Aorta (tissue), 5 donors: ENCODE results near the gene AMMECR1L. TPM values are rescaled to one million over a fixed set of nuclear protein-coding genes. Genes with fewer than 3 reads are reported as not detected.
A peak's percentile ranks its signal among the peaks of the same experiment; 100 is the strongest.
"Not testable (repeated sequence)": the region's sequence is repeated elsewhere in the genome, so short reads cannot be mapped to it uniquely, and the experiment has no call there.

Experiments used
- ATAC-seq: fragments of 200-7000 bp; cut with Tn5 transposase; one replicate; pipeline ENCODE4 v1.9.1; 2022; ENCODE audit warnings: moderate library complexity; ENCODE audit not compliant: low FRiP score
- DNase-seq, 2 donors: peaks; one replicate each; pipeline ENCODE4 v3.0.0-alpha.2; 2020
- H3K27ac ChIP-seq, 2 donors: one replicate each; pipeline ENCODE4 v1.5.1; 2013; ENCODE audit warnings: low read length in 2 of 2, mild to moderate bottlenecking in 2 of 2, moderate library complexity in 2 of 2, control low read depth in 1 of 2, inconsistent platforms in 1 of 2, low read depth in 1 of 2
- H3K27me3 ChIP-seq, 2 donors: one replicate each; pipeline ENCODE4 v1.6.1; 2013; ENCODE audit warnings: control low read depth in 1 of 2, low read length in 1 of 2, mild to moderate bottlenecking in 1 of 2, moderate library complexity in 1 of 2; ENCODE audit not compliant: insufficient read depth in 2 of 2, control insufficient read depth in 1 of 2
- H3K36me3 ChIP-seq, 2 donors: one replicate each; pipeline ENCODE4 v1.6.1; 2013; ENCODE audit warnings: control low read depth in 1 of 2, low read length in 1 of 2, mild to moderate bottlenecking in 1 of 2; ENCODE audit not compliant: insufficient read depth in 2 of 2, control insufficient read depth in 1 of 2
- H3K4me1 ChIP-seq, 2 donors: one replicate each; pipeline ENCODE4 v1.6.1; 2013; ENCODE audit warnings: low read length in 2 of 2, control low read depth in 1 of 2, mild to moderate bottlenecking in 1 of 2, moderate library complexity in 1 of 2; ENCODE audit not compliant: insufficient read depth in 2 of 2, control insufficient read depth in 1 of 2
- H3K4me3 ChIP-seq, 2 donors: one replicate each; pipeline ENCODE4 v1.5.1; 2013; ENCODE audit warnings: low read length in 2 of 2, control low read depth in 1 of 2, mild to moderate bottlenecking in 1 of 2
- H3K9me3 ChIP-seq: one replicate; pipeline ENCODE4 v1.6.1; 2013; ENCODE audit warnings: mild to moderate bottlenecking, low read length; ENCODE audit not compliant: control insufficient read depth
- WGBS, 2 donors: extraction: QIAGEN DNeasy Blood & Tissue Kit; methylation state at CpG; one replicate each; pipeline ENCODE4 v1.1.7; 2013; 5-methylcytosine and 5-hydroxymethylcytosine counted together
- intact Hi-C, 2 donors: fragments of 100-400 bp; cut with DNase I; formaldehyde crosslinking; loops; one replicate each; pipeline versions ENCODE4 v1.14.2 to v1.15.0; 2022
- long read RNA-seq, 2 donors: library from polyadenylated mRNA; unstranded; transcript quantifications; one replicate each; pipeline ENCODE4 v2.0.0, GENCODE V29; 2020 to 2021
- polyA plus RNA-seq, 2 donors: library from polyadenylated mRNA; stranded (reverse); fragments of 200-250 nt; gene quantifications; one replicate each; pipeline ENCODE4 v1.2.3, GENCODE V29; 2013
- total RNA-seq, 2 donors: library from RNA; stranded (reverse); fragmentation: NEBNext Ultra II Directional; extraction: Animal tissue kit (Norgen Biotek cat#: 25700); gene quantifications; one replicate each; pipeline ENCODE4 v1.2.1, GENCODE V29; 2021
- donor health status: healthy with polysubstance abuse.
- donor health status: Bipolar disorder and iron deficiency.
- donor health status: DM: no; HTN: no; CAD: no.
- donor health status: DM: no; HTN: no; CAD: no.
- donor health status: DM: yes; HTN: yes; CAD: no.

The AMMECR1L gene
- total RNA-seq (10 to 100 TPM; 15.7 to 17.3 TPM), polyA plus RNA-seq (1 to 10 TPM; 3.5 to 8.2 TPM)
- long read RNA-seq, donor 1, full-length matches to known transcripts = 3 of 15 reads
- long read RNA-seq, donor 1, partial matches to known transcripts = 2 of 15 reads
- long read RNA-seq, donor 1, other reads (novel, unspliced or antisense) = 10 of 15 reads
- long read RNA-seq, donor 2, full-length matches to known transcripts = 2 of 5 reads
- long read RNA-seq, donor 2, partial matches to known transcripts = 1 of 5 reads
- long read RNA-seq, donor 2, other reads (novel, unspliced or antisense) = 2 of 5 reads

DNA sequence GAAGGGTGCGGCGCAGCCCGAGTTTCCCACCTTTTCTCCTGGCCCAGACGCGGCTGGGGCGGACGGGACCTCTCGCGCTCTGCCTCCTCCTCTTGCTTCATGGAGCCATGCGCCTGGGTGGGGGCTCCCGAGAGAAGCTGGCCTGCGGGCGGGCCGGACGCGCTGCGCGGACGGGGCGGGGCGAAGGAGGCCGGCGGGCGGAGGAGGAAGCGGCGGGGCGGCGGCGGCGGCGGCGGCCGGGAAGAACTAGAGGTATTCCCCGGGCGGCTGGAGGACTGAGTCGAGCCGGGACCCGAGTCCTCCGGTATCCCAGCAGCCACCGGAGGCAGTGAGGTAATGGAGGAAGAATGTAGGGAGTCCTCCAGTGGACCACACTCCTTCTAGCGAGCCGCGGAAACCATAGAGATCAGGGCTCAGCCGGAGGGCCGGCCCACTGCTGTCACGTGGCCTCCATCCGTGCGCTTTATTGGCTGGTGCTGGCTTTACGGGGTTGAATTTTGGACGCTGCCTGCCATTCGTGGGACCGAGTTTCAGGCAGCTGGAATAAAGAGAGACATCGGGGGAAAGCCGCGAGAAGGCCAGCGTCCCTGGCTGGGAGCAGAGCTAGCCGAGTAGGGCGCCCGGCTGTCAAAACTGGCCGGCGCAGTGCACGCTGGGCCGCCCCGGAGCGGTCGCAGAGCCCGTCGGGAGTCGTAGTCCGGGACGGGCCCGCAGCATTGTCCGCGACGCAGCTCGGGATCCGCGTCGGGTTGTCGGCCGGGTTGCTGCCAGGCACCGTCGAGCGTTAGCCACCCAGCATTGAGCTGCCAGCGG lies at the start of gene AMMECR1L:
Gene AMMECR1L, minus strand, starts transcription at position 177 of the 813 bp plus-strand sequence. CDS start 11,722 bp downstream, outside the sequence.
- H3K27me3 ChIP-seq, H3K9me3 ChIP-seq, H3K36me3 ChIP-seq: not testable (repeated sequence)
- Histone ChIP-seq H3K4me1 (peaks cover 2 to 15% of the 10 kb centered on the region in 2 donors), H3K27ac (peak within 1 kb of the TSS in 1 of 2 donors; percentile 60), H3K4me3 (peak within 1 kb of the TSS; percentile 33 to 39)
- ATAC-seq (peak; percentile 99), DNase-seq (peak; percentile 86 to 91)
- intact Hi-C loops = loop anchor here in 1 of 2 donors (10.0 kb wide), 1 partner anchor 139 kb away; the partner anchor contains the start of gene SAP130
- 1% methylated on average over 18 to 79 of the region's 85 CpGs for WGBS, 2 donors

DNA sequence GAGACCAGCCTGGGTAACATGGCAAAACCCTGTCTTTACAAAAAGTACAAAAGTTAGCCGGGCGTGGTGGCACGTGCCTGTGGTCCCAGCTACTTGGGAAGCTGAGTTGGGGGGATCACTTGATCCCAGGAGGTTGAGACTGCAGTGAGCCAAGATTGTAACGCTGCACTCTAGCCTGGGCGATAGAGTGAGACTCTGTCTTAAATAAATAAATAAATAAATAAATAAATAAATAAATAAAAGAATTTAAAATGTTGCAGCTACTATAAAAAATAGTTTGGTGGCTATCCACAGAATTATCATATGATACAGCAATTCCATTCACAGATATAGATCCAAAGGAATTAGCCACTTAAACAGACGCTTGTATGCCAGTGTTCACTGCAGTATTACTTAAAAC lies 49.6 kb upstream of the AMMECR1L start:
- no peak overlapping the region for H3K27ac ChIP-seq
- H3K4me1 ChIP-seq = no peaks in the 10 kb centered on the region
- no peak for DNase-seq
- H3K36me3 ChIP-seq = no peaks in the 10 kb centered on the region
- intact Hi-C loops = no loop called here
- no peak for ATAC-seq
- H3K27me3 ChIP-seq = no peaks in the 10 kb centered on the region
- H3K9me3 ChIP-seq = no peaks in the 10 kb centered on the region
- WGBS, 2 donors = 89 to 91% methylated on average over 6 of the region's 6 CpGs
- H3K4me3 ChIP-seq = no peak overlapping the region

GRCh38 chr2:127932199-127932876 lies 46.6 kb upstream of the AMMECR1L start:
- no peak overlapping the region for H3K27ac ChIP-seq
- ATAC-seq (no peak), DNase-seq (no peak)
- WGBS, 2 donors = 79 to 82% methylated on average over 7 of the region's 7 CpGs
- no peaks in the 10 kb centered on the region for H3K4me1 ChIP-seq
- H3K4me3 ChIP-seq = no peak overlapping the region
- intact Hi-C loops = no loop called here
- H3K9me3 ChIP-seq = no peaks in the 10 kb centered on the region
- no peaks in the 10 kb centered on the region for H3K27me3 ChIP-seq
- H3K36me3 ChIP-seq = no peaks in the 10 kb centered on the region

- intact Hi-C loops = no loop called here
- Histone ChIP-seq H3K27me3 (no peaks in the 10 kb centered on the region), H3K36me3 (no peaks in the 10 kb centered on the region), H3K9me3 (no peaks in the 10 kb centered on the region), H3K4me3 (no peak overlapping the region), H3K27ac (no peak overlapping the region), H3K4me1 (no peaks in the 10 kb centered on the region)
- DNase-seq = no peak
- WGBS, 2 donors = 81 to 88% methylated on average over 1 of the region's 1 CpG
- no peak for ATAC-seq
Measured at GRCh38 chr2:127929449-127929848, 43.7 kb upstream of the AMMECR1L start.

DNA sequence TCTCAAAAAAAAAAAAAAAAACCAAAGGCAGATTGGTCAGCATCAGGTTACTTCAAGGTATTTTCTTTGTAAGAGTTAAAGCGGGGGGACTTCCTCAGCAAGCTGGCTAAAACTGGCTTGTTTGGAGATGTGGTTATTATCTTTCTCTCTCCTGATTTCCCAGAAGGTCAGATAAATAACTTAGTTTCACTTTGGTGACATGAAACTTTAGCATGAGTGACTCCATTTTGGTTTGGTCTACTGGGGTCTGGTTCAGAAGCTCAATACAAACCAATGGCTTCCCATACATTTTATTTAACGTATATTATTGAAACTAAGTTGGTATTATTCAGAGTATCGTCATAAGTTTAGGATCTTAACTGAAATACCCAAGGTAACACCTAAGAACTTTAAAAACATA lies 41.6 kb upstream of the AMMECR1L start:
- H3K9me3 ChIP-seq = no peaks in the 10 kb centered on the region
- no peaks in the 10 kb centered on the region for H3K27me3 ChIP-seq
- H3K27ac ChIP-seq = no peak overlapping the region
- WGBS, 2 donors = 93% methylated on average over 3 of the region's 3 CpGs
- DNase-seq = no peak
- H3K4me3 ChIP-seq = no peak overlapping the region
- intact Hi-C loops = no loop called here
- H3K4me1 ChIP-seq = no peaks in the 10 kb centered on the region
- no peaks in the 10 kb centered on the region for H3K36me3 ChIP-seq
- no peak for ATAC-seq

- WGBS, 2 donors = 97 to 98% methylated on average over 4 of the region's 4 CpGs
- DNase-seq (no peak), ATAC-seq (no peak)
- intact Hi-C loops = no loop called here
- Histone ChIP-seq H3K27me3 (no peaks in the 10 kb centered on the region), H3K9me3 (no peaks in the 10 kb centered on the region), H3K27ac (no peak overlapping the region), H3K4me3 (no peak overlapping the region), H3K36me3 (no peaks in the 10 kb centered on the region), H3K4me1 (no peaks in the 10 kb centered on the region)
Measured at GRCh38 chr2:127917916-127918315, 32.2 kb upstream of the AMMECR1L start.

DNA sequence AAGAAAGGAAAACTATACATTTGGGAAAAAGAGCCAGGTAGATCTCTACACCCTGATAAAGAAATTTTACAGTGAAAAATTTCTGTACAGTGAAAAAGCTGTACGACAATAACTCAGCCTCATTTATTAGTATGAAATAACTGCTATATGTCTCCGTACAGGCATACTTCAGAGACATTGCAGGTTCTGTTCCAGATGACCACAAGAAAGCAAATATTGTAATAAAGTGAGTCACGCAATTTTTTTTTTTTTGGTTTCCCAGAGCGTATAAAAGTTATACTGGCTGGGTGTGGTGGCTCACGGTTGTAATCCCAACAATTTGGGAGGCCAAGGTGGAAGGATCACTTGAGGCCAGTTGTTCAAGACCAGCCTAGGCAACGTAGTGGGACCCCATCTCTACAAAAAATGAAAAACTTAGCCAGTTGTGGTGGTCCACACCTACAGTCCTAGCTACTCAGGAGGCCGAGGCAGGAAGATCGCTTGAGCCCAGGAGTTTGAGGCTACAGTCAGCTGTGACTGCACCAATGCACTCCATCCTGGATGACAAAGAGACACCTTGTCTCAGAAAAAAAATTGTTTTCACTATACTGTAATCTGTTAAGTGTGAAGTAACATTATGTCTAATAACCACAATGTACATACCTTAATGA lies 28.2 kb upstream of the AMMECR1L start:
- intact Hi-C loops = no loop called here
- no peaks in the 10 kb centered on the region for H3K4me1 ChIP-seq
- H3K9me3 ChIP-seq = no peaks in the 10 kb centered on the region
- no peaks in the 10 kb centered on the region for H3K36me3 ChIP-seq
- no peaks in the 10 kb centered on the region for H3K27me3 ChIP-seq
- DNase-seq = no peak
- 91% methylated on average over 8 of the region's 8 CpGs for WGBS, 2 donors
- ATAC-seq = no peak
- H3K27ac ChIP-seq = no peak overlapping the region
- no peak overlapping the region for H3K4me3 ChIP-seq

- Histone ChIP-seq H3K36me3 (no peaks in the 10 kb centered on the region), H3K27me3 (no peaks in the 10 kb centered on the region), H3K4me1 (no peaks in the 10 kb centered on the region), H3K4me3 (no peak overlapping the region), H3K9me3 (no peaks in the 10 kb centered on the region), H3K27ac (no peak overlapping the region)
- ATAC-seq (no peak), DNase-seq (no peak)
- WGBS, 2 donors = 39 to 49% methylated on average over 2 of the region's 2 CpGs
- intact Hi-C loops = no loop called here
Measured at GRCh38 chr2:127911737-127912136, 26.0 kb upstream of the AMMECR1L start.
